IMR-90 (cell line): Measurements from ENCODE around the gene WFDC9. TPM values are rescaled to one million over a fixed set of nuclear protein-coding genes. Genes with fewer than 3 reads are reported as not detected.
"Not testable (repeated sequence)": the region's sequence is repeated elsewhere in the genome, so short reads cannot be mapped to it uniquely, and the experiment has no call there.

Experiments used
- ATAC-seq: fragments of 200-7000 bp; cut with Tn5 transposase; 2 replicates; pipeline ENCODE4 v1.9.1; 2020; ENCODE audit warnings: low read depth, mild to moderate bottlenecking, moderate library complexity
- BruUV-seq: library from RNA; stranded (reverse); fragments of 400-500 nt; replicated peaks from 2 replicates; lab custom pipeline; 2021; lab: Mats Ljungman, UMichigan
- CTCF ChIA-PET: fragments of 300-600 bp; formaldehyde crosslinking; extraction: SDS; loops from one replicate; lab custom pipeline; 2021; ENCODE audit warnings: antibody characterized with exemption; lab: Yijun Ruan, JAX
- POLR2A ChIA-PET: fragments of 300-600 bp; sonication (Branson Sonifier 250); formaldehyde crosslinking; loops from one replicate; lab custom pipeline; 2022; ENCODE audit warnings: antibody characterized with exemption; ENCODE audit not compliant: unreplicated experiment; lab: Charles Lee
- DNase-seq: peaks from one replicate; pipeline ENCODE4 v3.0.0; 2013
- H2AFZ ChIP-seq: replicated peaks from 2 replicates; pipeline ENCODE3; 2013; ENCODE audit warnings: low read length, mild to moderate bottlenecking; ENCODE audit not compliant: poor library complexity
- H2AK5ac ChIP-seq: 2 replicates; pipeline ENCODE4 v1.6.1; 2013; ENCODE audit warnings: low read depth, low read length, inconsistent platforms
- H2AK9ac ChIP-seq: replicated peaks from 2 replicates; pipeline ENCODE3; 2013; ENCODE audit warnings: mild to moderate bottlenecking, low read depth, low read length, moderate library complexity; ENCODE audit not compliant: poor library complexity
- H2BK120ac ChIP-seq: 2 replicates; pipeline ENCODE4 v1.6.1; 2013; ENCODE audit warnings: low read depth, low read length, inconsistent platforms
- H2BK15ac ChIP-seq: 3 replicates; pipeline ENCODE4 v1.6.1; 2013; ENCODE audit warnings: low read depth, low read length, inconsistent platforms
- H2BK20ac ChIP-seq: 2 replicates; pipeline ENCODE4 v1.6.1; 2013; ENCODE audit warnings: low read depth, mild to moderate bottlenecking, inconsistent platforms, low read length, moderate library complexity
- H2BK5ac ChIP-seq: 2 replicates; pipeline ENCODE4 v1.6.1; 2013; ENCODE audit warnings: mild to moderate bottlenecking, low read depth, low read length, inconsistent platforms; ENCODE audit not compliant: poor library complexity, severe bottlenecking
- H3K14ac ChIP-seq: replicated peaks from 2 replicates; pipeline ENCODE4 v1.6.1; 2013; ENCODE audit warnings: low read depth, low read length, inconsistent platforms
- H3K18ac ChIP-seq: 2 replicates; pipeline ENCODE4 v1.6.1; 2013; ENCODE audit warnings: low read depth, low read length, control low read depth
- H3K23ac ChIP-seq: 2 replicates; pipeline ENCODE4 v1.6.1; 2013; ENCODE audit warnings: low read depth, low read length, inconsistent platforms
- H3K27ac ChIP-seq: 2 replicates; pipeline ENCODE4 v1.5.1; 2013; ENCODE audit warnings: mild to moderate bottlenecking, control low read depth, low read length; ENCODE audit not compliant: insufficient read depth
- H3K27me3 ChIP-seq: 2 replicates; pipeline ENCODE4 v1.6.1; 2013; ENCODE audit warnings: low read length; ENCODE audit not compliant: control insufficient read depth, insufficient read depth
- H3K36me3 ChIP-seq: 2 replicates; pipeline ENCODE4 v1.6.1; 2013; ENCODE audit warnings: low read length, mixed read lengths; ENCODE audit not compliant: control insufficient read depth, insufficient read depth
- H3K4ac ChIP-seq: 2 replicates; pipeline ENCODE4 v1.6.1; 2013; ENCODE audit warnings: low read depth, low read length, inconsistent platforms
- H3K4me1 ChIP-seq: 2 replicates; pipeline ENCODE4 v1.6.1; 2013; ENCODE audit warnings: low read length, mixed read lengths; ENCODE audit not compliant: control insufficient read depth, insufficient read depth
- H3K4me2 ChIP-seq: 2 replicates; pipeline ENCODE4 v1.6.1; 2013; ENCODE audit warnings: low read depth, mild to moderate bottlenecking, control low read depth, low read length, moderate library complexity
- H3K4me3 ChIP-seq: 2 replicates; pipeline ENCODE4 v1.5.1; 2013; ENCODE audit warnings: low read depth, mild to moderate bottlenecking, control low read depth, low read length, moderate library complexity; ENCODE audit not compliant: insufficient read depth
- H3K56ac ChIP-seq: 2 replicates; pipeline ENCODE4 v1.6.1; 2013; ENCODE audit warnings: low read length, inconsistent platforms; ENCODE audit not compliant: insufficient read depth; ENCODE audit errors: extremely low read depth
- H3K79me1 ChIP-seq, 2 experiments: 2 replicates each; pipeline ENCODE4 v1.6.1; 2013; ENCODE audit warnings: low read length in 2 of 2, inconsistent platforms in 1 of 2, low read depth in 1 of 2
- H3K9ac ChIP-seq: 2 replicates; pipeline ENCODE4 v1.6.1; 2013; ENCODE audit warnings: low read depth, low read length, control low read depth
- H3K9me1 ChIP-seq: 2 replicates; pipeline ENCODE4 v1.6.1; 2013; ENCODE audit warnings: low read length, inconsistent platforms; ENCODE audit not compliant: insufficient read depth
- H3K9me3 ChIP-seq: 2 replicates; pipeline ENCODE4 v1.6.1; 2013; ENCODE audit warnings: low read length; ENCODE audit not compliant: control insufficient read depth, insufficient read depth
- H4K20me1 ChIP-seq: 2 replicates; pipeline ENCODE4 v1.6.1; 2013; ENCODE audit warnings: low read length, inconsistent platforms; ENCODE audit not compliant: insufficient read depth
- H4K5ac ChIP-seq: 2 replicates; pipeline ENCODE4 v1.6.1; 2013; ENCODE audit warnings: mild to moderate bottlenecking, low read depth, low read length, control low read depth
- H4K8ac ChIP-seq, 2 experiments: 2 replicates each; pipeline ENCODE4 v1.6.1; 2013; ENCODE audit warnings: low read depth in 2 of 2, low read length in 2 of 2, control low read depth in 1 of 2, inconsistent platforms in 1 of 2
- H4K91ac ChIP-seq: 2 replicates; pipeline ENCODE4 v1.6.1; 2013; ENCODE audit warnings: low read depth, low read length, inconsistent platforms; ENCODE audit not compliant: insufficient read depth
- BHLHE40 ChIP-seq: fragments of 150-350 bp; IDR thresholded peaks from 2 replicates; pipeline ENCODE4 v1.6.1; 2016; ENCODE audit warnings: mild to moderate bottlenecking, low read depth, low read length
- MAZ ChIP-seq: IDR thresholded peaks from 2 replicates; pipeline ENCODE4 v1.6.1; 2012; ENCODE audit warnings: low read depth, mild to moderate bottlenecking, low read length, improper control_type of control experiment, moderate library complexity, borderline replicate concordance
- MXI1 ChIP-seq: IDR thresholded peaks from 2 replicates; pipeline ENCODE4 v1.6.1; 2012; ENCODE audit warnings: low read depth, mild to moderate bottlenecking, low read length, moderate library complexity, borderline replicate concordance
- RFX5 ChIP-seq: IDR thresholded peaks from 2 replicates; pipeline ENCODE4 v1.8.0; 2012; ENCODE audit warnings: low read depth, mild to moderate bottlenecking, low read length, moderate library complexity
- WGBS, 2 experiments: methylation state at CpG; one replicate each; pipeline versions ENCODE4 v1.1.5 to v1.1.7; 2013; ENCODE audit warnings: missing lambda C conversion rate in 2 of 2; ENCODE audit not compliant: insufficient read length in 1 of 2; ENCODE audit errors: extremely low coverage in 2 of 2; 5-methylcytosine and 5-hydroxymethylcytosine counted together
- dilution Hi-C: fragments of 300-500 bp; cut with HindIII; formaldehyde crosslinking; loops from one replicate; pipeline ENCODE4 v1.14.3; 2018; ENCODE audit warnings: low sequenced_read_pairs; ENCODE audit not compliant: unreplicated experiment
- in situ Hi-C: fragments of 300-500 bp; cut with MboI; formaldehyde crosslinking; loops from 3 replicates; pipeline ENCODE4 v1.14.3; 2019; ENCODE audit warnings: low sequenced_read_pairs, inconsistent platforms, mixed read lengths
- intact Hi-C: fragments of 100-400 bp; cut with micrococcal nuclease; formaldehyde crosslinking; loops from 2 replicates; pipeline ENCODE4 v1.10.0; 2022
- polyA plus RNA-seq, 3 experiments: library from polyadenylated mRNA; depleted of rRNA; stranded (reverse); fragments of >200 nt; gene quantifications; 2 replicates each; pipeline ENCODE4 v1.2.3, GENCODE V29; 2012; ENCODE audit warnings: low replicate concordance in 1 of 3
- total RNA-seq: library from RNA; depleted of rRNA; stranded (reverse); fragments of >200 nt; gene quantifications from 2 replicates; pipeline ENCODE4 v1.2.3, GENCODE V29; 2012
- TF ChIP-seq, protein P1 (sequence below): fragments of 150-350 bp; IDR thresholded peaks from 2 replicates; pipeline ENCODE4 v1.6.1; 2016; ENCODE audit warnings: low read depth, mild to moderate bottlenecking, low read length, moderate library complexity, borderline replicate concordance

The WFDC9 gene
- total and polyA plus RNA-seq, 2 of the 4 experiments (the other 2 are of a cell fraction): not detected

DNA sequence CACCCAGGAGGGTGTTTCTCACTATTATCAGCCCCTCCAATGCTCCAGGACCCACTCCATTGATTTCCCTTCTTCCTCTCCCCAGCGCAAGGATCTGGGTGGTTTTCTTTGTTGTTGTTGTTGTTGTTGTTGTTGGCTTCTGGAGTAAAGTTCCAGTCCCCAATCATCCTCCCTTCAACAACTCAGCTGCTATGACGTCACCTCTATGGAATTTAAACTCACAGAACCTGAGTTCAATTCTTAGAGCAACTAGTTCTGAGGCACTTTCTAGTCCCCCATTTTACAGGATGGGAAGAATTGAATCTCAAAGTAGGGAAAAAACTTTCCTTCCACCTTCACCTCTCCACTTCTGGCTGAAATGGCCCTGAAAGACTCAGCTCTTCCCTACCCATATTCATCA, 42.3 kb downstream of the WFDC9 start:
- no TSS peak for BruUV-seq
- H2BK5ac ChIP-seq: no peak overlapping the region
- H4K5ac ChIP-seq: no peak overlapping the region
- H3K4me1 ChIP-seq: no peaks in the 10 kb centered on the region
- ChIA-PET CTCF (no interaction called here), POLR2A (no interaction called here)
- H3K27me3 ChIP-seq: no peaks in the 10 kb centered on the region
- H3K27ac ChIP-seq: no peak overlapping the region
- intact Hi-C loops: no loop called here
- H3K4me2 ChIP-seq: no peak overlapping the region
- H4K91ac ChIP-seq: no peak overlapping the region
- ATAC-seq (no peak), DNase-seq (no peak)
- TF ChIP-seq, protein P1, sequence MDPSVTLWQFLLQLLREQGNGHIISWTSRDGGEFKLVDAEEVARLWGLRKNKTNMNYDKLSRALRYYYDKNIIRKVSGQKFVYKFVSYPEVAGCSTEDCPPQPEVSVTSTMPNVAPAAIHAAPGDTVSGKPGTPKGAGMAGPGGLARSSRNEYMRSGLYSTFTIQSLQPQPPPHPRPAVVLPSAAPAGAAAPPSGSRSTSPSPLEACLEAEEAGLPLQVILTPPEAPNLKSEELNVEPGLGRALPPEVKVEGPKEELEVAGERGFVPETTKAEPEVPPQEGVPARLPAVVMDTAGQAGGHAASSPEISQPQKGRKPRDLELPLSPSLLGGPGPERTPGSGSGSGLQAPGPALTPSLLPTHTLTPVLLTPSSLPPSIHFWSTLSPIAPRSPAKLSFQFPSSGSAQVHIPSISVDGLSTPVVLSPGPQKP: no peak
- TF ChIP-seq RFX5: no peak
- no peak for TF ChIP-seq MXI1
- TF ChIP-seq BHLHE40: no peak
- TF ChIP-seq MAZ: no peak
- dilution Hi-C loops: no loop called here
- no peak overlapping the region for H3K23ac ChIP-seq
- in situ Hi-C loops: no loop called here
- no peaks in the 10 kb centered on the region for H3K79me1 ChIP-seq
- no peak overlapping the region for H2AFZ ChIP-seq
- no peak overlapping the region for H2AK5ac ChIP-seq
- no peaks in the 10 kb centered on the region for H4K20me1 ChIP-seq
- no peaks in the 10 kb centered on the region for H3K9me3 ChIP-seq
- no peaks in the 10 kb centered on the region for H3K9me1 ChIP-seq
- no peak overlapping the region for H3K9ac ChIP-seq
- no peak overlapping the region for H4K8ac ChIP-seq
- no peak overlapping the region for H2AK9ac ChIP-seq
- no peaks in the 10 kb centered on the region for H3K36me3 ChIP-seq
- no peak overlapping the region for H3K4me3 ChIP-seq
- H3K14ac ChIP-seq: no peak overlapping the region
- WGBS, 2 experiments: no CpG with 5 or more reads among the region's 2 CpGs
- H2BK20ac ChIP-seq: no peak overlapping the region
- no peak overlapping the region for H2BK15ac ChIP-seq
- no peak overlapping the region for H3K4ac ChIP-seq
- H3K18ac ChIP-seq: no peak overlapping the region
- no peak overlapping the region for H2BK120ac ChIP-seq
- no peak overlapping the region for H3K56ac ChIP-seq

GRCh38 chr20:45585986-45586385, 45.1 kb downstream of the WFDC9 start:
- ATAC-seq, dilution Hi-C loops: not testable (repeated sequence)

More at GRCh38 chr20:45585986-45586385, 45.1 kb downstream of the WFDC9 start:
- H3K4me2 ChIP-seq, H2AK9ac ChIP-seq, H3K27ac ChIP-seq, H3K4ac ChIP-seq, H3K23ac ChIP-seq, H3K4me3 ChIP-seq, H2BK120ac ChIP-seq, intact Hi-C loops, H3K14ac ChIP-seq, H3K9me1 ChIP-seq, H2BK15ac ChIP-seq, H4K20me1 ChIP-seq, CTCF ChIA-PET, H2AFZ ChIP-seq, POLR2A ChIA-PET, H3K9me3 ChIP-seq, H3K56ac ChIP-seq, H3K36me3 ChIP-seq, H4K5ac ChIP-seq, BruUV-seq, DNase-seq, H4K8ac ChIP-seq, H2BK5ac ChIP-seq, H3K18ac ChIP-seq, in situ Hi-C loops, H3K27me3 ChIP-seq, H3K9ac ChIP-seq, H2AK5ac ChIP-seq, H3K79me1 ChIP-seq, H3K4me1 ChIP-seq, H2BK20ac ChIP-seq, H4K91ac ChIP-seq: not testable (repeated sequence)
- WGBS, 2 experiments: 89% methylated on average over 2 of the region's 5 CpGs; no CpG with 5 or more reads in 1 of the 2 experiments
